Panc1 (cell line): ENCODE measurements around the gene KCNIP3. TPM values are rescaled to one million over a fixed set of nuclear protein-coding genes. Genes with fewer than 3 reads are reported as not detected.

Experiments used
- ATAC-seq: fragments of 200-7000 bp; cut with Tn5 transposase; 2 replicates; pipeline ENCODE4 v1.9.1; 2020; ENCODE audit warnings: mild to moderate bottlenecking, moderate library complexity
- BruUV-seq: library from RNA; stranded (reverse); fragments of 400-500 nt; replicated peaks from 2 replicates; lab custom pipeline; 2021; lab: Mats Ljungman, UMichigan
- CTCF ChIA-PET: fragments of 300-600 bp; sonication (Branson Sonifier 250); formaldehyde crosslinking; loops from one replicate; lab custom pipeline; 2022; ENCODE audit warnings: antibody characterized with exemption; lab: Charles Lee
- POLR2A ChIA-PET: fragments of 300-600 bp; sonication (Branson Sonifier 250); formaldehyde crosslinking; loops from one replicate; lab custom pipeline; 2022; ENCODE audit warnings: antibody characterized with exemption; lab: Charles Lee
- DNase-seq: peaks from one replicate; pipeline ENCODE4 v3.0.0-alpha.2; 2010; ENCODE audit warnings: low read depth, low spot score
- H3K27ac ChIP-seq: 2 replicates; pipeline ENCODE4 v1.5.1; 2011; ENCODE audit warnings: mild to moderate bottlenecking, low read length, inconsistent platforms
- H3K27me3 ChIP-seq: fragments of 200-500 bp; sonication (Bioruptor generic); 2 replicates; pipeline ENCODE4 v1.6.0; 2014; ENCODE audit warnings: low read length, inconsistent platforms; ENCODE audit not compliant: control insufficient read depth, insufficient read depth
- H3K36me3 ChIP-seq: fragments of 200-500 bp; sonication (Bioruptor generic); 2 replicates; pipeline ENCODE4 v1.5.1; 2014; ENCODE audit warnings: inconsistent platforms, mild to moderate bottlenecking, low read length, moderate library complexity; ENCODE audit not compliant: control insufficient read depth, insufficient read depth
- H3K4me1 ChIP-seq: 2 replicates; pipeline ENCODE4 v1.5.1; 2011; ENCODE audit warnings: inconsistent platforms, mild to moderate bottlenecking, low read length, moderate library complexity; ENCODE audit not compliant: control insufficient read depth, insufficient read depth
- H3K4me3 ChIP-seq, 2 experiments: 2 replicates each; pipeline ENCODE4 v1.5.1; 2011 to 2012; ENCODE audit warnings: low read depth in 2 of 2, low read length in 2 of 2, mild to moderate bottlenecking in 2 of 2, inconsistent platforms in 1 of 2, moderate library complexity in 1 of 2
- H3K9me3 ChIP-seq: fragments of 200-500 bp; sonication (Bioruptor generic); 2 replicates; pipeline ENCODE4 v1.5.1; 2014; ENCODE audit warnings: low read depth, mild to moderate bottlenecking, inconsistent platforms, low read length, moderate library complexity; ENCODE audit not compliant: control insufficient read depth, insufficient read depth
- CTCF ChIP-seq: fragments of 450-650 bp; IDR thresholded peaks from 2 replicates; pipeline ENCODE4 v1.5.1; 2017; ENCODE audit warnings: mild to moderate bottlenecking
- POLR2AphosphoS5 ChIP-seq: IDR thresholded peaks from 2 replicates; pipeline ENCODE4 v1.6.1; 2012; ENCODE audit warnings: mild to moderate bottlenecking, low read depth, low read length, moderate library complexity
- SIN3A ChIP-seq: IDR thresholded peaks from 2 replicates; pipeline ENCODE4 v1.6.1; 2012; ENCODE audit warnings: low read depth, mild to moderate bottlenecking, low read length, moderate library complexity, borderline replicate concordance; ENCODE audit not compliant: insufficient read depth
- TCF7L2 ChIP-seq: IDR thresholded peaks from 2 replicates; pipeline ENCODE4 v1.6.1; 2011; ENCODE audit warnings: mild to moderate bottlenecking, low read depth, low read length, inconsistent platforms
- in situ Hi-C: cut with HindIII; loops from 2 replicates; pipeline ENCODE4 v1.10.0; 2016; ENCODE audit warnings: low sequenced_read_pairs, low pct_unique_long_range_greater_than_20kb
- intact Hi-C: fragments of 100-400 bp; cut with micrococcal nuclease; formaldehyde crosslinking; loops from one replicate; pipeline ENCODE4 v1.10.0; 2022; ENCODE audit not compliant: unreplicated experiment
- total RNA-seq: library from RNA; stranded (reverse); gene quantifications from one replicate; pipeline ENCODE4 v1.2.1, GENCODE V29; 2021; ENCODE audit not compliant: unreplicated experiment
- TF ChIP-seq, protein P1 (sequence below), 2 experiments: IDR thresholded peaks; 2 replicates each; pipeline ENCODE4 v1.6.1; 2011 to 2012; ENCODE audit warnings: low read depth in 2 of 2, control low read depth in 1 of 2, low read length in 1 of 2, mild to moderate bottlenecking in 1 of 2, moderate library complexity in 1 of 2; ENCODE audit not compliant: insufficient read depth in 1 of 2

Gene KCNIP3
- total RNA-seq, 1 experiment from 2014 or later = 17.5 TPM

DNA sequence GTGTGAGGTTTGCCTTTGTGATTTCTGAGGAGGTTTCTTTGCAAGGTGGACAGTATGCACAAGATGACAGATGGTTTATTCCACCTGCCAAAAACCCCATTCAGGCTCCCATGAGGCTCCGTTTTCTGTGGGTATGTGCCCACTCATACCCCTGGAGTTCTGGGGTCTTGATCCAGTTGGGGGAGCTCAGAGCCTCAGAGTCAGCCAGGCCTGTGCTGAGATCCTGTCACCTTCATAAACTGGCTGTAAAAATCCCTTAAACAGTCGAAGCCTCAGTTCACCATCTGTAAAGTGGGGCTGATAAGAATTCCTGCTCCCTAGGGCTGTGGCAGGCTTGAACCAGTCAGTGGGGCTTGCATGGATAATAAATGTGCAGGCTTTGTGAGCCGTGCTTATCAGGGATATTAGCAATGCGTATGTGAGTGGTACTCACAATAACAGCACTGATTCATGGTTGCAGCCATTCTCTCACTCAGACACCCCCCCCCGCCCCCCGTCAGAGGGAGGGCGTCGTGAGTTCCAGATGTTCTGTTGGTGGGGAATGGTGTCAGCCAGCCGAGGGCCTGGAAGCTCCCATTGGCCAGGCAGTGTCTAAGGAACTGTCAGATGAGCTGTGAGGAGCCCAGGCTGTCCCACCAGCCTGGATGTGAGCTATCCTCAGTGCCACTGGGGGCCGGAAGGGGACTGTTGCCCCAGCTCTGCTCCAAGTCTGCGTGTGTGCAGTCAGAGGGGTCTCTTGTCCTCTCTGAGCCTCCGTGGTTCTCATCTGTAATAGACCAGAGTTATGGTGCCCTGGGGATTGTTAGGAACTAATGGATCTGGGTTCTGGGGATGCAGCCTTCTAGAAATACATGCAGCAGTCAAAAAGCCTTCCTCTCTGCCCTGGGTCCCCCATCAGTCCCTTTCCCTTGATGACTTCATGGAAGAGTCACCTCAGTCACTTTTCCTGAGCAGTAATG is 51.7 kb downstream of the KCNIP3 start:
- CTCF ChIA-PET = interaction anchor here (0.7 kb wide), 1 partner anchor 22 kb away, joined by 3 read pairs; no protein-coding TSS in a partner anchor
- H3K27me3 ChIP-seq = no peaks in the 10 kb centered on the region

DNA sequence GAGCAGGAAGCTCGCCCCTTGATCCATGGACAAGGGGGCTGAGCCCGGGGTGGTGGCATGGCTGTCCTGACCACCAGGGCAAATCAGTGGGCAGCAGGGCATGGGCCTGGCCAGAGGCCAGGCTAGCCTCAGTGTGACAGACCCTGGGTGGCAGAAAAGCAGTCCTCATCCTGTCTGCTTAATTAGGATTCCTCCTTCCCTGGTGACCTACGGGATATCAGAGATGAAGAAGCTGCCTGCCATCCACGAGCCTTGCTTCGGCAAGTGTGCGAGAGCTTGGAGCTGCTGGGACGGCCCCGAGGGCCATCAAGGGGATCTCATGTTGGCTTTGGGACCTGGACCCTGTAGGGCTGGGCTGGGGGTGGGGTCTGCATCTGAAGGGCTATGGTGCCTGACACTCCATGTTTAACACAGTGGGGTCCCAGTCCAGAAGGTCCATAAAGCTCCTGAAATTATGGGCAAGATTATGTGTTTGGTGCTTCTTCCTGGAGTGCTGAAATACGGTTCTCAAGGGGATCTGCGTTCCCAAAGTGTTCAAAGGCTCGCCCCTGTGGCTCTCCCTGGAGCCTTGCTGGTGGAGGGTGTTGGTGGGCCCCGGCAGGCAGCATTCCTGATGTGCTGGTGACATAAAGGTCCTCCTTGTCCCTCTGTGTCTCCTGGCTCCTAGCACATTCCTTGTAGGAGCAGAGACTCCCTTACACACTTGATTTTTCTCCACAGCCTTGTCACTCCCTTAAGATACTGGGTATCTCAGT is 52.6 kb downstream of the KCNIP3 start:
- POLR2A ChIA-PET = interaction anchor here (0.7 kb wide), 1 partner anchor 308 kb away, joined by 6 read pairs; no protein-coding TSS in a partner anchor
- intact Hi-C loops (no loop called here), in situ Hi-C loops (no loop called here)
- H3K4me3 ChIP-seq = no peak overlapping the region
- ATAC-seq (no peak), DNase-seq (no peak)
- peaks cover 18% of the 10 kb centered on the region for H3K4me1 ChIP-seq
- no peaks in the 10 kb centered on the region for H3K9me3 ChIP-seq
- H3K27me3 ChIP-seq = no peaks in the 10 kb centered on the region
- CTCF ChIA-PET = interaction anchor here (0.7 kb wide), 1 partner anchor 21 kb away, joined by 3 read pairs; no protein-coding TSS in a partner anchor
- no peak overlapping the region for H3K27ac ChIP-seq
- no peaks in the 10 kb centered on the region for H3K36me3 ChIP-seq
- no TSS peak for BruUV-seq
- TF ChIP-seq SIN3A (no peak), CTCF (no peak), POLR2AphosphoS5 (no peak)
- TF ChIP-seq, protein P1, sequence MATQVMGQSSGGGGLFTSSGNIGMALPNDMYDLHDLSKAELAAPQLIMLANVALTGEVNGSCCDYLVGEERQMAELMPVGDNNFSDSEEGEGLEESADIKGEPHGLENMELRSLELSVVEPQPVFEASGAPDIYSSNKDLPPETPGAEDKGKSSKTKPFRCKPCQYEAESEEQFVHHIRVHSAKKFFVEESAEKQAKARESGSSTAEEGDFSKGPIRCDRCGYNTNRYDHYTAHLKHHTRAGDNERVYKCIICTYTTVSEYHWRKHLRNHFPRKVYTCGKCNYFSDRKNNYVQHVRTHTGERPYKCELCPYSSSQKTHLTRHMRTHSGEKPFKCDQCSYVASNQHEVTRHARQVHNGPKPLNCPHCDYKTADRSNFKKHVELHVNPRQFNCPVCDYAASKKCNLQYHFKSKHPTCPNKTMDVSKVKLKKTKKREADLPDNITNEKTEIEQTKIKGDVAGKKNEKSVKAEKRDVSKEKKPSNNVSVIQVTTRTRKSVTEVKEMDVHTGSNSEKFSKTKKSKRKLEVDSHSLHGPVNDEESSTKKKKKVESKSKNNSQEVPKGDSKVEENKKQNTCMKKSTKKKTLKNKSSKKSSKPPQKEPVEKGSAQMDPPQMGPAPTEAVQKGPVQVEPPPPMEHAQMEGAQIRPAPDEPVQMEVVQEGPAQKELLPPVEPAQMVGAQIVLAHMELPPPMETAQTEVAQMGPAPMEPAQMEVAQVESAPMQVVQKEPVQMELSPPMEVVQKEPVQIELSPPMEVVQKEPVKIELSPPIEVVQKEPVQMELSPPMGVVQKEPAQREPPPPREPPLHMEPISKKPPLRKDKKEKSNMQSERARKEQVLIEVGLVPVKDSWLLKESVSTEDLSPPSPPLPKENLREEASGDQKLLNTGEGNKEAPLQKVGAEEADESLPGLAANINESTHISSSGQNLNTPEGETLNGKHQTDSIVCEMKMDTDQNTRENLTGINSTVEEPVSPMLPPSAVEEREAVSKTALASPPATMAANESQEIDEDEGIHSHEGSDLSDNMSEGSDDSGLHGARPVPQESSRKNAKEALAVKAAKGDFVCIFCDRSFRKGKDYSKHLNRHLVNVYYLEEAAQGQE (IDR thresholded peaks at IDR 0.05; ENCODE audit: insufficient read depth in 1 of 2, low read depth in 2 of 2, low read length in 1 of 2) = no peak

More for the DNA sequence above, 51.7 kb downstream of the KCNIP3 start:
- ATAC-seq (no peak), DNase-seq (no peak)
- peaks cover 19% of the 10 kb centered on the region for H3K4me1 ChIP-seq
- intact Hi-C loops (no loop called here), in situ Hi-C loops (no loop called here)
- no peaks in the 10 kb centered on the region for H3K9me3 ChIP-seq
- POLR2A ChIA-PET = interaction anchor here (0.7 kb wide), 1 partner anchor 309 kb away, joined by 6 read pairs; no protein-coding TSS in a partner anchor
- no peaks in the 10 kb centered on the region for H3K36me3 ChIP-seq
- BruUV-seq = TSS peak; percentile 46
- H3K4me3 ChIP-seq = no peak overlapping the region
- H3K27ac ChIP-seq = no peak overlapping the region
- TF ChIP-seq, protein P1 (IDR thresholded peaks at IDR 0.05; ENCODE audit: insufficient read depth in 1 of 2, low read depth in 2 of 2, low read length in 1 of 2) = no peak
- TF ChIP-seq CTCF (no peak), SIN3A (no peak), TCF7L2 (no peak), POLR2AphosphoS5 (no peak)
